Retinal pigment epithelial cell (primary cell): ENCODE measurements around the gene CHCHD6.

ENCODE experiments used
- DNase-seq: peaks from one replicate; pipeline ENCODE4 v3.0.0-alpha.2; 2010; ENCODE audit warnings: low read depth
- H3K4me3 ChIP-seq: 2 replicates; pipeline ENCODE4 v1.5.1; 2011; ENCODE audit warnings: mild to moderate bottlenecking, low read length, control low read depth, moderate library complexity
- TF ChIP-seq, protein P1 (sequence below): conservative IDR thresholded peaks from 2 replicates; pipeline ENCODE4 v1.5.1; 2011; ENCODE audit warnings: low read depth, low read length, control low read depth, inconsistent platforms

The CHCHD6 gene

DNA sequence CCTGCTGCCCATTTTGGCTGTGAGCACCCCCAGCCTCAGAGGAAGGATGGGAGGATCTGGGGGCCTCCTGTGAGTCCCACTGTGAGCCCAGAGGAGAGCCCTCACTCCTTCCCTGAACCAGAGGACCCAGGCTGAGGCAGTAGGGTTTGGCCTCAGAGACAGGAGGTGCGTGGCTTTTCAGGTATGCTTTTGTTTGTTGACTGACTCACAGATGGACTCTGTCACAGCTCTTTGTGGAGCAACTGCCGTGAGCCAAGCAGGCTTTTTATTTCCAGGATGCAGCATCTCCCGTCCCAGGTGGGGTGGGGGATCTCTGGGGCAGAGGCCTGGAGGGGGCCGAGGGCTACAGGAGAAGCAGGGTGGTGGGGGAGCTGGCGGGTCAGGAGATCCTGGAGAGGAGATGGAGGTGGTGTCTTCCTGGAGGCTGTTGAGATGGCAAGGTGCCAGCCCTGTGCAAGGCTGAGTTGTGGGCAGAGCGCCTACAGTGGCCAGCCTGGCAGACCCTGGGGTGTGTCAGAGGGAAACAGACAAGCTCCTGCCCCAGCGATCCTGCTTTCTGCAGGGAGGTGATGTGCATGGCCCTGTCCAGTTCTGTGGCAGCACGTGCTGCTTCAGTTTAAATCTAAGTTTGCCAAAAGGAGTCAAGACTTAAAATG, 302.9 kb downstream of the CHCHD6 start:
- no peak for DNase-seq
- TF ChIP-seq, protein P1, sequence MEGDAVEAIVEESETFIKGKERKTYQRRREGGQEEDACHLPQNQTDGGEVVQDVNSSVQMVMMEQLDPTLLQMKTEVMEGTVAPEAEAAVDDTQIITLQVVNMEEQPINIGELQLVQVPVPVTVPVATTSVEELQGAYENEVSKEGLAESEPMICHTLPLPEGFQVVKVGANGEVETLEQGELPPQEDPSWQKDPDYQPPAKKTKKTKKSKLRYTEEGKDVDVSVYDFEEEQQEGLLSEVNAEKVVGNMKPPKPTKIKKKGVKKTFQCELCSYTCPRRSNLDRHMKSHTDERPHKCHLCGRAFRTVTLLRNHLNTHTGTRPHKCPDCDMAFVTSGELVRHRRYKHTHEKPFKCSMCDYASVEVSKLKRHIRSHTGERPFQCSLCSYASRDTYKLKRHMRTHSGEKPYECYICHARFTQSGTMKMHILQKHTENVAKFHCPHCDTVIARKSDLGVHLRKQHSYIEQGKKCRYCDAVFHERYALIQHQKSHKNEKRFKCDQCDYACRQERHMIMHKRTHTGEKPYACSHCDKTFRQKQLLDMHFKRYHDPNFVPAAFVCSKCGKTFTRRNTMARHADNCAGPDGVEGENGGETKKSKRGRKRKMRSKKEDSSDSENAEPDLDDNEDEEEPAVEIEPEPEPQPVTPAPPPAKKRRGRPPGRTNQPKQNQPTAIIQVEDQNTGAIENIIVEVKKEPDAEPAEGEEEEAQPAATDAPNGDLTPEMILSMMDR: no peak
- H3K4me3 ChIP-seq: no peak overlapping the region

DNA sequence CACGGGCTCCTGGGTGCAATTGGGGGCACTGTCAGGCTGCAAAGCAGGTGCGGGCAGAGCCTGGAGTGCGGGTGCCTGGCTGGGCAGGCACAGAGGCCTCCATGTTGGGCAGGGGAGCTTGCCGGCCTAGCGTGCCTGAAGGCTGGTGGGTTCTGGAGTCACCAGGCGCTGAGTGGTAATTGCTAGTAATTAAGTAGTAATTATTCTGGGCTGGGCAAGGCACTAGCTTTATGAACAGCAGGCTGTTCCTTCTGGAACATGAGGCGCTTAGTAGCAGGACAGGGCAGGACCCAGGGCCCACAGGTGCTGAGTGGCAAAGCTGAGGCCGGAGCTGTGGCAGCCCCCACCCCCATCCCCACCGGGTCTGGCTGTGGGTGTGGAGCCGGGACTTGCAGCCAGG, 304.2 kb downstream of the CHCHD6 start:
- TF ChIP-seq, protein P1: no peak
- no peak overlapping the region for H3K4me3 ChIP-seq
- DNase-seq: no peak

DNA sequence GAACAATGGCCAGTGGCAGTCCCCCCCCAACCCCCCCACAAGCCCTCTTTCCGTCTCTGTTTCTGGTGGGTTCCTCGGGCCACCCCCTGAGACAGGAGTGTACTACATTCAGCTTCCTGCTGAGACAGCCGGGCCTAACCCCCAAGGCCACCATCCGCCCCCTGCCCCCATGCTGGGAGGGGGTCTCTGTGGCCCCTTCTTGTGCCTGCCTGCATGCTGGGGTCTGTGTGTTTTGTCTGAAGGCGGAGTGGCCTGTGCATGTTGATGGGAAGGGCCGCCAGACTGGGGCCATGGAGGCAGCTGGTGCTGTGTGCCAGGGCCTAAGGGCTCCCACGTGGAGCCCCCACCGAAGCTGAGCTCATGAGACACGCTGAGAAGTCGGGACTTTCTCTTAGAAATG, 305.5 kb downstream of the CHCHD6 start:
- TF ChIP-seq, protein P1: no peak
- H3K4me3 ChIP-seq: no peak overlapping the region
- DNase-seq: no peak
